Body of pancreas (tissue), 4 donors: ENCODE results near the gene FAM89B.

Experiments
- CTCF ChIP-seq, 7 experiments: fragments of 450-650 bp in 4 of 7; fragments of 200-600 bp in 3 of 7; sonication (generic) in 3 of 7; IDR thresholded peaks; one replicate each; pipeline ENCODE4 v1.5.1; 2016 to 2019; ENCODE audit warnings: antibody characterized with exemption in 7 of 7
- POLR2A ChIP-seq, 3 donors: fragments of 450-650 bp; IDR thresholded peaks; one replicate each; pipeline ENCODE4 v1.6.1; 2016; ENCODE audit warnings: antibody characterized with exemption in 3 of 3, mild to moderate bottlenecking in 2 of 3

GRCh38 chr11:65542738-65543390, 29.5 kb upstream of the FAM89B start:
- no peak for TF ChIP-seq POLR2A (IDR thresholded peaks at IDR 0.05)
- TF ChIP-seq CTCF (IDR thresholded peaks at IDR 0.05) = no peak
